ENCODE results near the gene ANKRD66.

DNA sequence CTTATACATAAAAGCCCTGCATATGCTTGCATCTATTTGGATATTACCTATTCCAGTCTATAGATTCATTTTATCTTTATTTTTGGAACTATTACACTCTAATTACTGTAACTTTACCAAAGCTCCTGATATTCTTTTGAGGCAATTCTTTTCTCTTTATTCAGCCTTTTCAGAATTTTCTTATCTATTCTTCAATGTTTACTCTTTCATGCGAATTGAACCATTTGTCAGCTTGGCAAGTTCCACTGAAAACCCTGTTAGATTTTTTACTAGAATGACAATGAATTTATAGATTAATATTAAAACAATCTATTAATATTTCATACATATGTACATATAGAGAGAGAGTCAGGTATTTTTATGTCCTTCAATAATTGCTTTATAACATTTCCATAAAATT lies 45.9 kb downstream of the ANKRD66 start:
- TF ChIP-seq, protein P1, sequence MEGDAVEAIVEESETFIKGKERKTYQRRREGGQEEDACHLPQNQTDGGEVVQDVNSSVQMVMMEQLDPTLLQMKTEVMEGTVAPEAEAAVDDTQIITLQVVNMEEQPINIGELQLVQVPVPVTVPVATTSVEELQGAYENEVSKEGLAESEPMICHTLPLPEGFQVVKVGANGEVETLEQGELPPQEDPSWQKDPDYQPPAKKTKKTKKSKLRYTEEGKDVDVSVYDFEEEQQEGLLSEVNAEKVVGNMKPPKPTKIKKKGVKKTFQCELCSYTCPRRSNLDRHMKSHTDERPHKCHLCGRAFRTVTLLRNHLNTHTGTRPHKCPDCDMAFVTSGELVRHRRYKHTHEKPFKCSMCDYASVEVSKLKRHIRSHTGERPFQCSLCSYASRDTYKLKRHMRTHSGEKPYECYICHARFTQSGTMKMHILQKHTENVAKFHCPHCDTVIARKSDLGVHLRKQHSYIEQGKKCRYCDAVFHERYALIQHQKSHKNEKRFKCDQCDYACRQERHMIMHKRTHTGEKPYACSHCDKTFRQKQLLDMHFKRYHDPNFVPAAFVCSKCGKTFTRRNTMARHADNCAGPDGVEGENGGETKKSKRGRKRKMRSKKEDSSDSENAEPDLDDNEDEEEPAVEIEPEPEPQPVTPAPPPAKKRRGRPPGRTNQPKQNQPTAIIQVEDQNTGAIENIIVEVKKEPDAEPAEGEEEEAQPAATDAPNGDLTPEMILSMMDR (IDR thresholded peaks at IDR 0.05) = no peak
- TF ChIP-seq POLR2A (IDR thresholded peaks at IDR 0.05) = no peak

Data from uterus (tissue), 2 donors.